HG02938 (cell line): Measurements from ENCODE around the gene CCDC91.
A peak's percentile ranks its signal among the peaks of the same experiment; 100 is the strongest.
"Not testable (repeated sequence)": the region's sequence is repeated elsewhere in the genome, so short reads cannot be mapped to it uniquely, and the experiment has no call there.

Experiments used
- ATAC-seq: cut with Tn5 transposase; IDR thresholded peaks from one replicate; pipeline ENCODE4 v1.9.1; 2021; ENCODE audit warnings: mild to moderate bottlenecking, moderate library complexity; ENCODE audit not compliant: unreplicated experiment

CCDC91 gene

DNA sequence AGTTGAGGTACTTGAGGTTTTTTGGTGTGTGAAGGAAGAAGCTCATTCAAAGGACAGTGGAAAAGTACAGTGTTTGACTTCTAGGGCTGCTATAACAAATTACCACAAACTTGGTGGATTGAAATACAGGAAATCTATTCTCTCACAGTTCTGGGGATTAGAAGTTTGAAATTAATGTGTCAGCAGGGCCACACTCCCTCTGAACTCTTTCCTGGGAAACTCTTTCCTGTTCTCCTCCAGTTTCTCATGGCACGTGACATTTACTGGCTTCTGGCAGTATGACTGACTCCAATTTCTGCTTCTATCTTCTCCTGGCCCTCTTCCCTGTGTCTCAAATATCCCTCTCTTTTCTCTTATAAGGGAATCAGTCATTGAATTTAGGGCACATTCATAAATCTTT, 160.2 kb downstream of the CCDC91 start:
- no peak for ATAC-seq

DNA sequence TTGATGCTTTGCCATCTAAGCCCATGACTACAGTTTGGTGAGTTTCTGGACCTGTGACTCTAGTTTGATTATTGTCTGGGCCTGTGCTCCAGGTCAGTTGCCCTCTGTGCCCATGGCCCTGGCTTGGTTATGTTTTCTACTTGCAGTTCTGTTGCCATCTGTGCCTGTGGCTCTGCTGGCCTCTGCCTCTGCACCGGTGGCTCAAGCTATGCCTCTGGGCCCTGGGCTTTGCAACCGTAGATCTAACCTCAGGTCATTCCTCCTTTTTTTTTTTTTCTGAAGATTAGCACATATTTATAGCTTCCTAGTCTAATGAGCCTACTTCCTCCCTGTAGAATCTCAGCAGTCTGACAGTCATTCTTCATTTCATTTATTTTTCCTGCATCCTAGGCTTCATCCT, 161.2 kb downstream of the CCDC91 start:
- ATAC-seq: no peak

DNA sequence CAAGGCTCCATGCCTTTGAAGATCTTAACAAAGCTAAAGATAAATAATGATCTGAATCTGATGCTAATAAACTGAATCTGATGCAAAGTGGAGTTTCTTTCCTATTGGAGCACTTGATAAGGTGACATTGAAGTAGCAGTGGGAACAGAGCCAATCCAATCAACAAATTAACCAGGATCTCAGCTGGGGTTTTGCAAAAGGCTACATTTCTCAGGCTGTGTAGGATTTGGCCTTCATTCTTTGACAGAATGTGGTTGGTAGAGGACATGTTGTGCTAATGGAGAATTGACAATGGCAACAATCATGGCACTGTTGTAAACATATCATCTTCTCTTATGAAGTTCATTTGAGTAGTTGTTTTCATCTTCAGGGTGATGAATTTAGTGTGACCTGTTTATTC, 164.9 kb downstream of the CCDC91 start:
- no peak for ATAC-seq

DNA sequence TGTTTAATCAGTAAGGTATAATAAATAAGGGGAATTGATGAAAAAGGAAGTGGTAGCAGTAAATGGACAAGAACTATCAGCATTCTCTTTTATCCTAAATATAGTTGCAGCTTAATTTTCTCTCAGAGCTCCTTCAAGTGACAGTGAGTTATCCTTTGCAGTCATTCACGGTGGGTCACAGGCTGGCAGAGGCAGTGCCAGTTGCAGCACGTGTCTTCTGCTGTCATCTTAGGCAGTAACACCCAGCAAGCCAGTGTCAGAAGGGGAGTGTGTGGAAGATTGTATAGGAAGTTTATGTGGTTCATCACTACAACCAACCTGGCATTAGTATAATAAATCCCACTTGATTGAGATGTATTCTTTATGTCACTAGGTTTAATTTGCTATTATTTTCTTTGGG, 170.0 kb downstream of the CCDC91 start:
- no peak for ATAC-seq

DNA sequence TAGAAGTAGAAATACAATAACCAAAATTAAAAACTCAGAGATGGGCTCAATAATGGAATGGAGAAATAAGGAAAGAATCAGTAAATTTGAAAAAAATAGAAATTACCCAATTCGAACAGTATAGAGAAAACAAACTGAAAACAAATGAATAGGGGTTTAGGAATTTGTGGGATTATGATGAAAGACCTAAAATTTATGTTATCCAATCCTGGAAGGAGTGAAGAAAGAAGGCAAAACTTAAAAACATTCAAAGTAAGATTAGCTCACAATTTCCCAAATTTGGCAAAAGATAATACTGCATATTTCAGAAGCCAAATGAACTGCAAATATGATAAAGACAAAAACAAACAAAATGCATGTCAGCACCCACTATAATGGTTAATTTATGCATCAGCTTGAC, 177.1 kb downstream of the CCDC91 start:
- no peak for ATAC-seq

DNA sequence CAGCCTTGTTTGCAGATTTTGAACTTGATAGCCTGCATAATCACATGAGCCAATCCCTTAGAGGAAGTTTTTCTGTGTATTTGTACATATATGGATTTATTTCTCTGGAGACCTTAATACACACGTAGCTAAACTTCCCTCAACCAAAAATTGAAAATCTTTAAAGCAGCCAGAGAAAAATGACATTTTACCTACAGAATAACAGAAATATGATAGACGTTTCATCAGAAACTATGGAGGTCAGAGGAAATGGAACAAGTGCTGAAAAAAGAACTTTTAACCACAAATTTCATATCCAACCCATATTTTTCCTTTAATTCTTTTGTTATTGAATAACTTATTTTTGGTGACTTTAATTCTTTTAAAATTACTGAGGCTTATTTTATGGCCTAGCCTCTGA, 177.7 kb downstream of the CCDC91 start:
- no peak for ATAC-seq

DNA sequence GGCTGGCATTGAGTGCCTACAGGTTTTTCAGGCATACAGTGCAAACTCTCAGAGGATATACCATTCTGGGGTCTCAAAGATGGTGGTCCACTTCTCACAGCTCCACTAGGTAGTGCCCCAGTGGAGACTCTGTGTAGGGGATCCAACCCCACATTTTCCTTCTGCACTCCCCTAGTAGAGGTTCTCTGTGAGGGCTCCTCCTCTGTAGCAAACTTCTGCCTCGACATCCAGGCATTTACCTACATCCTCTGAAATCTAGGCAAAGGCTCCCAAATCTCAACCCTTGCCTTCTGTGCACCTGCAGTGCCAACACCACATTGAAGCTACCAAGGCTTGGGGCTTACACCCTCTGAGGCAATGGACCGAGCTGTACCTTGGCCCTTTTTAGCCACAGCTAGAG, 179.2 kb downstream of the CCDC91 start:
- ATAC-seq: no peak

DNA sequence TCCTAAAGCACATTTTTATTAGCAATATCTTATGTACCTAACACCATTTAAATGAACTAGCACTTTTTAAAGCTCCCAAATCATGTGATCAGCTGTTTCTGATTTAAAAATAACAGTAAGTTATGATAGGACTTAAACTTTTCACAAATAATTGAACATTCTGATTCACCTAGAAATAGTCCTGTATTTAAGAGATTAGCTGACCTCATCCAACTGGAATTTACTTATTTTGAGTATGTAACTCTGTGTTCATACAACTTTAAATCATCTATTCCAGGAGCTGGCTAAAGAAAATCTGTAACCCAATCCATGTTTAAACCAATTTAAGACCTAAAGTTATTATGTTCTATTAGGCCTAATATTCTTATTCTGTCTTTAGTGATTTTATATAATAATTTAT, 184.3 kb downstream of the CCDC91 start:
- no peak for ATAC-seq

DNA sequence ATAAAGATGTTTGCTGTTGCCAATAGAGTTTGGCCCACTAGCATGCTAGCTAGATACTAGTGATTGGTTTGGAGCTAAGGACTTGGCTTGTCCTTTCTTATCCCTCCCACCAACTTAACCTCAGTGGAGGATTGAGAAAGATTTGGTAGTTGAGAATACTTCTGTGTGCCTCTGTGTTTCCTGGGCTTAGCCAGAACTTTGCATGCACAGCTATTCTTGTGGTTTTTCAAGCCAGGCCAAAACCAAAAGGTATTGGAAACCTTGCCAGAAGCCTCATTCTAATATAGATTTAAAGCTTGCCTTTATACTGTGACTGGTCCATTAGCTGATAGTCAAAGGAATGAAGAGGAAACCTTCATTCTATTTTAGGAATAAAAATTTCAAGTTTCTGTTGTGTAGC, 188.5 kb downstream of the CCDC91 start:
- ATAC-seq: no peak

DNA sequence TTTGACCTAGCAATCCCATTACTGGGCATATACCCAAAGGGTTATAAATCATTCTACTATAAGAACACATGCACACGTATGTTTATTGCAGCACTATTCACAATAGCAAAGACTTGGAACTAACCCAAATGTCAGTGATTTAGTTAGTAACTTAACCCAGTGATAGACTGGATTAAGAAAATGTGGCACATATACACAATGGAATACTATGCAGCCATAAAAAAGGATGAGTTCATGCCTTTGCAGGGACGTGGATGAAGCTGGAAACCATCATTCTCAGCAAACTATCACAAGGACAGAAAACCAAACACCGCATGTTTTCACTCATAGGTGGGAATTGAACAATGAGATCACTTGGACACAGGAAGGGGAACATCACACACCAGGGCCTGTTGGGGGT, 189.5 kb downstream of the CCDC91 start:
- ATAC-seq: not testable (repeated sequence)

DNA sequence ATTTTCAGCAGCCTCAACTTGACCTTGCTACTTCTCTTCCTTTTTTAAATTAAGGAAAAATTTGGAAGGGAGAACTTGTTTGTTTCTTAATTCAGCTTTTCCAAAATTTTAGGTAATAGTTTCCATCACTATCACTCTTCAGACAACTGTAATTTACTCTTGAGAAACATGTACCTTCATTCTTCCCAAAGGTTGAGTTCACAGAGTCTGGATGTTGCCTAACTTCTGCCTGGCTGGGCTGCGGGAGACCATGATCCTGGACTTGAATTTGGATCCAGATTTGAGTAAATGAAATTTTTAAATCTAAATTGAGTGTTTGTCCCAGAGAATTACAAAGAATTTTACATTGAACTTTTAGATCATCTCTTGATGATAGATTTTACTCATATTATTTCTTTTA, 193.1 kb downstream of the CCDC91 start:
- no peak for ATAC-seq

DNA sequence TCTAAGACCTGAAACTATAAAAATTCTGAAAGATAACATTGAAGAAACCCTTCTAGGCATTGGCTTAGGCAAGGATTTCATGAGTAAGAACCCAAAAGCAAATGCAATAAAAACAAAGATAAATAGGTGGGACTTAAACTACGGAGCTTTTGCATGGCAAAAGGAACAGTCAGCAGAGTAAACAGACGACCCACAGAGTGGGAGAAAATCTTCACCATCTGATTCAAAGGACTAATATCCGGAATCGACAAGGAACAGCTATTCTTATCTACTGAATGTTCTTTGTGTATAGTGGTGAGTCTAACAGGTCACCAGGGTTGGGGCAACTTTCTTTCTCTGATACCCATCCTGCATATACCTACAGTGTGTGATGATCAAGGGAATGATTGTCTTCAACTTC, 198.6 kb downstream of the CCDC91 start:
- ATAC-seq: no peak

DNA sequence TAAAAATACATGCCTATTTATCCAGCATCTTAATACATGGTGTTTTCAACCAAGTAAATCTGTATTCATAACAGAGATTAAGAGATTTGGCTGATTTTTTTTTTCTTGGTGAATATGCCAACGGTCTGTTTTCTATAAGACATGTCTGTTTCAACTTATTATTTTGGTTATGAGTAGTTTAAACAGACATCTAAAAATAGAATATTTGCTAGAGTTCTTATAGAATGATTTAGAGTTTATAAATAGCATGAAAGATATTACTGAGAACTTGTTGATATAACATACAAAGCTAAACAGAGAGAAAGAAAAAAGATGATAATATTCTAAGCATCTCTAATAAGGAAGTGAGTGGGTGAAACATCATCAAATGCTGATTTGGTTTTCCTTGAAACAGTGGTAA, 199.9 kb downstream of the CCDC91 start:
- no peak for ATAC-seq

DNA sequence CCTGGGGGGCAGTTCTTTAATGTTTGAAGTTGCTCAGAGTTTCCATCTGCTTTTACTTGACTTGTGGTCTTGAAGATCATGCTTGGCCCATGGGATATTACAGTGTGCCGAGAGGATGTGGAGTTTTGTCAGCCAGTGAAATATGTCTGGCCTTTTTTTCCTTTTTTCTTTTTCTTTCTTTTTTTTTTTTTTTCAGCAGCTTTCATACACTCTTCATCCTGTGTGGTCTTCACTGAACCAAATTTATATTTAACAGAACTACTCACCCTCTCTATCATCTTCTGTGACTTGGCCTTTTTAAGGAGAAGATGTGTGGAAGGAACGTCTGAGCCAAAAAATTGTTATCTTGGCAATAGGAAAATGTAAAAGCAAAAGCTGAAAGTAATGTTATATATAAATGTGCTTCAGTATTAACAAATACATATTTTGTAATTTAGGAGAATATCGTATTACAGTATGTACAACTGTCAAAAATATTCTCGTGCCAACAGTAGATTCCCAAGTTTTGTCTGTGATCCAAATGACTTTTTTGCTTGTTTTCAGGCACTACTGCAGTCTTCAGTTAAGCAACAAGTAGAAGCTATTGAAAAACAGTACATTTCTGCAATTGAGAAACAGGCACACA, 200.6 kb downstream of the CCDC91 start:
- no peak for ATAC-seq

DNA sequence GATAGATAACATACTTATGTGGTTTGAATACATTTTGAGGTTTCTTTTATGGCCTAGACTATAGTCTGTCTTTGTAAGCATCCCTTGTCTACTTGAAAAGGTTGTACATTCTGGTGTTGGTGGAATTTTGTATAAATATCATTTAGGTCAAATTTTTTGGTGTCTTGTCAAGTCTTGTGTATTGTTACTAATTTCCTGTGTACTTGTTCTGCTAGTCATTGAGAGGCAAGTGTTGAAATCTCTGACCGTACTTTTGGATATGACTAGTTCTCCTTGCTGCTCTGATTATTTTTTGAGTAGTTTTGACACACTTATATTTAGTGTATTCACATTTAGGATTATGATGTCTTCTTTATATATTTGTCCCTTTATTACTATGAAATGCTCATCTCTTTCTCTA, 219.6 kb downstream of the CCDC91 start:
- no peak for ATAC-seq

DNA sequence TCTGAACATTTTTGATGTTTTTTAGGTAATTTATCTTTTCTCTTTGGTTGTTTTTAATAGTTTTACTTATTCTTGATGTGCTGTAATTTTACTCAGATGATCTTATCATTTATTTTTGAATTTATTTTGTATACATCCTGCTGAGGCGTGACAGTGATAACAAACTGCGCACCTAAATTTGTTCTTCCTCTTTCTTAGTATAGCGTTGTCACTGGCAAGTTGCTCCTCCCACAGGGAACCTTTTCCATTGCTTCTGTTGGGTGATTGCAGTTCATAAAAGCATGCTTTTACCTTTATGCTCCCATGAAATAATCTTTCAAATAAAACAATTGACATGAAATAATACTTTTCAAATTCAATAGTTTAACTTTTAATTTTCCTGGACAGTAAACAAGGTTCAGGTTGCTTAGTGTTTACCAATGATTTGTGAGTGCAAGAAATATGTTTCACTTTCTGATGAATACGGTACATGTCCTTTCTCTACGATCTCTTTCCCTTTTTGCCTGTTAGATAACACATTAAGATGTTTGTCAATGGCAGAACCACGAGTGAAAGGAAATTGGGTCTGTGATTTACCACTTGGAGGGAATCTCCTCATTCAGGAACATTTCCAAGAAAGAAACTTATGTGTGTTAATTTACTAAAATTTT, 223.3 kb downstream of the CCDC91 start:
- ATAC-seq: peak; percentile 85

DNA sequence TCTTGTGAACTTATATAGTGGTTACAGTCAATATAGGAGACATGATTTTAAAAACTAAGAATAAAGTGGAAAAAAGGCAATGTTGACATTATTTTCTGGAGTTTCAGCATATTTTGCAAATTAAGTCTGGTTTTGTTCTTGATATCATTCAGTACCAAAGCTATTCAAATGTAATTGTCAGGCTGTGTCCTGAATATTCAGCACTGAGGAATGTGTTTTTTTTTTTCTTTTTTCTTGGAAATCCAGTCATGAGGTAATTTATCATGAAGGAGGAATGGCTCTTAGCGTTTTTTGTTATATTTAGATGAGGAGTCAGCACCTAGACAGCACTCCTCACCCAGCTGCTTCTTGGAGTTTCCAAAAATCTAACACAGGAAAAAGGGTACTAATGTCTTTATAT, 225.5 kb downstream of the CCDC91 start:
- no peak for ATAC-seq

DNA sequence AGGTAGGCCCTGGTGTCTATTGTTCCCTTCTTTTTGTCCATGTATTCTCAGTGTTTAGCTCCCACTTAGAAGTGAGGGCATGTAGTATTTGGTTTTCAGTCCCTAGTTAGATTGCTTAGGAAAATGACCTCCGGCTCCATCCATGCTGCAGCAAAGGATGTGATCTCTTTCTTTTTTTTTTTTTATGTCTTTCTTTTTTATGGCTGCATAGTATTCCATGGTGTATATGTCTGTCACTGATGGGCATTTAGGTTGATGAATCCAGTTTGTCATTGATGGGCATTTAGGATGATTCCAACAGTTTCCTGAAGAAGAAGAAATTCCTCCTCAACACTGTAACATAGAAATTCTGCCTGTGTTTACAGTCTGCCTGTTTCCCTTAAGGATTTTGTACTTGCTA, 231.1 kb downstream of the CCDC91 start:
- ATAC-seq: no peak

DNA sequence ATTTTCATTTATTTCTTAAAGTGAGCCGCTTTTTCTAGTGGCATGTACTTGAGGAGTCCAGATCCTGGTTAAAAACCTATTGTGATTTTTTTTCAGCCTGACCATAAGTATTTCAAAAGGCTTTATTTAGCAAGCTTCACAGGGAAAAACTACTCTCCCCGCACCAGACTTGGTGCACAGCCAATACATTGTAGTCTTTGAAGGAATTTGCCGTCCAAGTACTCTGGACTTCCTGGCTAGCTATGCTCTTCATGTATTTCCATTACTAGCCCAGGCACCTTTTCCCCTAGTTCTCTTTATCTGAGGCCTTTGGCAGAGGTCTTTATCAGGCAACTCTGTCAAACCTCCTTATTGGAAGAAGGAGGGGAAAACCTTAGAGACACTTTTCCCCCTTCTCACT, 234.7 kb downstream of the CCDC91 start:
- ATAC-seq: no peak

DNA sequence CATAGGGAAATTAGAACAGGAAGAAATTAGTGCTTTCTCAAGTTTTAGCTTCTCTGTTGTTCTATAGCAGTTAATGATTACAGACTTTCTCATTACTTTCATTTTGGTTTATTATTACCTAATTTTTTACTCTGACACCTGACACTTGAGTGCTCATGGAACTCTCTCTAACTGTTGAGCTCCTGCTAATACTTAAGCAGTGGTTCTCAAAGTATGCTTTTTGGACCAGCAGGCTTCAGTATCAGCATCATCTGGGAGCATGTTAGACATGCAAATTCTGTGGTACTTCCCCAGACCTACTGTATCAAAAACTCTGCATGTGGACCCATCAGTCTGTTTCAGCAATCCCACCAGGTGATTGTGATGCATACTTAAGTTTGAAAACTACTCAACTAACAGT, 235.3 kb downstream of the CCDC91 start:
- ATAC-seq: peak; percentile 79

DNA sequence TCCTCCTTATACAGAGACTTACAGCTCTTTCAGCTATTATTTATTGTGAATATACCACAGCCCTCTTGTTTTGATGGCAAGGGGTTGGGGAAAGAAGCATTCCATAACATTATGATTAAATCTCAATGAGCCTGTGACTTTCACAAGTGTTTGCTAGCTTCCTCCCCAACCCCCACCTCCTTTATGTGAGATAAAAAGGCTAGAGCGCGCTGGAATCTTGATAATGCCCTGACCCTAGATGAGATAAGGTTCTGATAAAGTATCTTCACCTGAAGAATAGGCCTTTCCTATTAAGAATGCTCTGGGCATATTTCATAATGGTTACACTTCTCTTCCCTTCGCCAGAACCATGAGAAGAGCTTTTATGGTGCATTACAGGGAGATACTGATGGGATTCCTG, 236.8 kb downstream of the CCDC91 start:
- ATAC-seq: no peak

DNA sequence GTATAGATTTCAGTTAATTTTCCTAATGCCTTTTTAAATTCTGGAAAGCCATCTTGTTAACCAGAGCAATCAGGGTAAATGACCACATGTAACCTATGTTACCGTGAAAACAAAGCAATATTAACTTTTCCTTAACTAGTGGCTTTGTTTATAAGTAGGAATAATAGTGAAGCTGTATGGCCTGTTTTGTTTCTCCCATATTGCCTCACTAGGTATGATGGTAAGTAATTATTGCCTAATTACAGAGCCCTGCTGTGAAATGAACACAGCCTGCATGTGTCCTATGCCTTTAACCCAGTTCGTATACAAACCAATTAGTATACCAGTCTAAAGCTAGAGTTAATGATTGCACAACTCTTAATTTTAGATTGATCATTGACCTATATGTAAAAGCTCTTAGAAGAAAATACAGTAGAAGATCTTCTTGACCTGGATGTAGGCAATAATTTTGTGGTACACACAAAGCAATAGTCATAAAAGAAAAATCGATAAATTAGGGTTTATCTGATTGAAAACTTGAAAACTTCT, 249.9 kb downstream of the CCDC91 start:
- ATAC-seq: no peak

DNA sequence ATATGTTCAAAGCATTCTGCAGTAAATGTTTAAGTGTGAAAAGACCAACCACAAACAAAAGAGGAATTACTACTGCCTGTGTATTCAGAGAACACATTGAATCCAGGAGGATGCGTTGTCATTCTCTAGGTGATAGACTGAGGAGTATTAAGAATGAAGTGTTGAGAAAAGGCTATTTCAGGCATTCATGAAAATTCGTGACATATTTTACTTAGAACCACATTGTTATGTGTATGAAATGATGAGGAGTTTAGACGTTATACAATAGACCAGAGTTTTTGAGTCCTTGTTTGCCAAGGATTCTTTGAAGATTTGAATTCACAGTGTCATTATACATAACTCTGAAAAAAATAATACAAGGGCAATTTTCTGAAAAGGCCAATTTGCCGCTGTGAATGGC, 251.8 kb downstream of the CCDC91 start:
- ATAC-seq: no peak
